Measurements from ENCODE around the gene KIF26B. TPM values are rescaled to one million over a fixed set of nuclear protein-coding genes. Genes with fewer than 3 reads are reported as not detected.

Gene KIF26B
- polyA plus RNA-seq, 1 donor from 2014 or later: 6.3 TPM

GRCh38 chr1:245128381-245129101 lies 26.2 kb upstream of the KIF26B start:
- Histone ChIP-seq H3K9me2 (ENCODE audit: insufficient read depth, low read length) (no peaks in the 10 kb centered on the region), H3K27ac (ENCODE audit: low read length) (no peak overlapping the region)

More at GRCh38 chr1:245128381-245129101, 26.2 kb upstream of the KIF26B start:
- H3K9me3 ChIP-seq (ENCODE audit: low read length): no peaks in the 10 kb centered on the region
- no peaks in the 10 kb centered on the region for H3K79me2 ChIP-seq (replicated peaks; ENCODE audit: insufficient read depth, low read length)
- no peaks in the 10 kb centered on the region for H3K36me3 ChIP-seq (ENCODE audit: insufficient read depth, low read length)
- H4K20me1 ChIP-seq (ENCODE audit: insufficient read depth): no peaks in the 10 kb centered on the region
- no peak overlapping the region for H3K4me3 ChIP-seq (ENCODE audit: low read length)
- no peaks in the 10 kb centered on the region for H3F3A ChIP-seq (ENCODE audit: insufficient read depth, low read length, poor library complexity, severe bottlenecking)
- no peak overlapping the region for H3K9ac ChIP-seq (ENCODE audit: low read length)
- no peak overlapping the region for H2AFZ ChIP-seq (ENCODE audit: low read depth, low read length)
- no peaks in the 10 kb centered on the region for H3K27me3 ChIP-seq (ENCODE audit: insufficient read depth, low read depth, low read length)
- no peak overlapping the region for H3K4me2 ChIP-seq (ENCODE audit: low read length)
- TF ChIP-seq RAD21 (conservative IDR thresholded peaks at IDR 0.05): no peak
- no peak for TF ChIP-seq MXI1 (conservative IDR thresholded peaks at IDR 0.05; ENCODE audit: poor library complexity, severe bottlenecking)
- TF ChIP-seq EZH2 (IDR thresholded peaks at IDR 0.05; ENCODE audit: borderline replicate concordance, insufficient read depth, low read length, poor library complexity, severe bottlenecking): no peak
- TF ChIP-seq TAF1 (IDR thresholded peaks at IDR 0.05; ENCODE audit: low read depth): no peak
- TF ChIP-seq REST (IDR thresholded peaks at IDR 0.05; ENCODE audit: borderline replicate concordance): no peak
- no peak for TF ChIP-seq CTCF (IDR thresholded peaks at IDR 0.05; ENCODE audit: poor library complexity, severe bottlenecking)
- no peak for TF ChIP-seq EP300 (conservative IDR thresholded peaks at IDR 0.05; ENCODE audit: poor library complexity, severe bottlenecking)
- no peak for TF ChIP-seq SMC3 (conservative IDR thresholded peaks at IDR 0.05; ENCODE audit: poor library complexity)
- TF ChIP-seq POLR2AphosphoS5 (IDR thresholded peaks at IDR 0.05): no peak

All from neural cell (in vitro differentiated cells).